GM19025 (cell line): ENCODE results near the gene LATS2.

Experiments used
- ATAC-seq: cut with Tn5 transposase; IDR thresholded peaks from one replicate; pipeline ENCODE4 v1.9.1; 2021; ENCODE audit warnings: mild to moderate bottlenecking, low read depth, moderate library complexity; ENCODE audit not compliant: unreplicated experiment

The LATS2 gene

DNA sequence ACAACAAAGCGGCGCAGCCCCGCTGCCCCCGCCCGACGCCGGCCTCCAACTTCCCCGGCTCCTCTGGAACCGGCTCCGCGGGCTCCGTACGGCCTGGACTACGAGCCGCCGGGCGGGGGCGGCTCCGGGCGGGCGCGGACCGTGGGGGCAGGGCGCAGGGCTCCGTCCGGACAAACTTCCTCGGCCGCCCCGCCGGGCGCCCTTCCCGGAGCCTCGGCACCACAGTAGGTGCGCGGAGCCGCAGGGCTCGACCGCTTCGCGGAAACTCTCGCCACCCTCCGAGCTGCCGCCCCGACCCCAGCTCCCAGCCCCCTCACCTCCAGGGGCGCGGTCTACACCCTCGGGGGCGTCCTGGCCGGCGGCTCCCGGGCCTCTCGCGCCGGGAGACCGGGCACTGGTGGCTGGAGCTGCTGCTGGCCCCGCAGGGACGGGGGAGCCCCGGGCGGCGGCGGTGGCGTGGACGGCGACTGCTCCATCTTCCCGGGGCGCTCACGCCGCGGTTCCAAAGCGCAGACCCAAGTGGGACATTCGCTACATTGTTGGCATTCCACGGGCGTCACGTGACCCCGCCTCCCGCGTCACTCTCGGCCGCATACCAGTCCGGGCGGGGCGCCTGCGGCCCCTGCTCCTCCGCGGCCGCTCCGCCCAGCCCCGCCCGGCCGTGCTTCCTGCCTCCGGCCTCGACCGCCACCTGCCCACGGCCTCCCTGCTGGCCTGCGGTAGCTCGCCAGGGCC lies at the start of gene LATS2:
TSS of gene LATS2 (minus strand) at position 558 of the 735 bp plus-strand sequence. CDS start 15,560 bp downstream, outside the sequence.
- peak; percentile 92 for ATAC-seq

DNA sequence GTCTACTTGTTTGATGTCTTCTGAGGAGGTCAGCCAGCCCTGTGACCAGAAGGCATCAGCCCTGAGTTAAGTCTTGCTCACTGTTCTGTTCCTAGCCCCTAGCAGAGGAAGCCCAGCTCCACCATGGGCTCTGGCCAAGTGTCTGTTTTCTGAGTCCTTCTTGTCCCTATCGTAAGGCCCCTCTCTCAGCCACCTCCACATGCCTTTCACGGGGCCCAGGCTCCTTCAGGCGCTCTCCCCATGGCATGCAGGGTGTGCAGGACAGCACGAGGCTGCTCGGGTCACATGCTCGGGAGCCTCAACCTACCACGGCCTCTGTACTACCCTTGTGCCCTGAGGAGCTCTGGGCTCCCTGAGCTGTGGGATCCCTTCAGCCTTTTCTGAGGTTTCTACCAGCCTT lies 47.8 kb upstream of the LATS2 start:
- ATAC-seq, result no peak

DNA sequence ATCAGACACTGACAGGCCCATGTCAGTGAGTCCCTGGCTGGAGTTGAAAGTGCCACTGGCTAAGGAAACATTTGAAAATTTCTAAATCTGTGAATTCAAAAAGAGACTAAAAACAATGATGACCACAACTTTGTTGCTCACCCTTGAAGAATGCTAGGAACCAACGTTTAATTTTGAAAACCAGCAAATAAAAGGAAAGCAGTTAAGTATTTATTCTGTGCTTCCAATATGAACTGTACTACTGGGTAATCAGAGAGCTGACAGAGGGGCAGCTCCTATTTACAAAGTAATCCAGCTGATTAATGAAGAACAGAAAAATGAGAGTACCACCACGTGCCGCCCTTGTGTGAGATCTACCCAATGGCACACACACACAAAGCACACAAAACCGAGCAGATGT lies 44.7 kb upstream of the LATS2 start:
- no peak for ATAC-seq

DNA sequence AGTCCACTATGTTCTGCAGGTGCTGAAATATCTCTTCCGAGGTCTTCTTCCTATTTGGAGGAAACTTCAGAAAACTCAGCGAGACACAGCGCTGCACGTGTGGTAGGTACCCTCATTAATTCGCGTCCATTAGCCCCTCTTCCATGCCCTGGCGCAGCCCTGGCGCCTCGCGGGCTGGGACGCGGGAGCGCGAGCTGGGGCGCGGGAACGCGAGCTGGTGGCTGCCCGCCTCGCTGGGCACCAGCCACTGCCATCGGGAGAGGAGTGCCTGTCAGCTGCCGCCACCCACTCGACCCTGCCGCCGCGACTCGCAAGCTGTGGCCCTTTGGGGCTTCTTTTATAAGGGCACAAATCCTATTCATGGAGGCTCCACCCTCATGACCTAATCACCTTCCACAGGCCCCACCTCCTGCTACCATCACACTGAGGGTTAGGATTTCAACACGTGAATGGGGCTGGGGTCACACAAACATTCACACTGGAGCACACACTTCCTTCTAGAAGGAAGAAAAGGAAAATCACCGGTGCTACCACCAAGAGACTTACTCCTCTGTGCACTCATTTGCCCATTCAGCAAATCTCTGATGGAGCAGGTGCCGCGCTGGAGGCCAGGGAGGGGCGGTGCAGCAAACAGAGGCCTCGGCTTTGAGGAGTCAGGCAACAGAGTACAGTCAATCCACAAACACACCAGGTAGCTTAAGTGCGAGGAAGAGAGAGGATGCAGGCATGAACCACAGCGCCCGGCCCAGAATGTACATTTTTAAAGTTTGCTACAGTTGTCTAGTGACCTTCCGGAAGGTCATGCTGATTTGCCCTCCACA lies 43.0 kb upstream of the LATS2 start:
- no peak for ATAC-seq

DNA sequence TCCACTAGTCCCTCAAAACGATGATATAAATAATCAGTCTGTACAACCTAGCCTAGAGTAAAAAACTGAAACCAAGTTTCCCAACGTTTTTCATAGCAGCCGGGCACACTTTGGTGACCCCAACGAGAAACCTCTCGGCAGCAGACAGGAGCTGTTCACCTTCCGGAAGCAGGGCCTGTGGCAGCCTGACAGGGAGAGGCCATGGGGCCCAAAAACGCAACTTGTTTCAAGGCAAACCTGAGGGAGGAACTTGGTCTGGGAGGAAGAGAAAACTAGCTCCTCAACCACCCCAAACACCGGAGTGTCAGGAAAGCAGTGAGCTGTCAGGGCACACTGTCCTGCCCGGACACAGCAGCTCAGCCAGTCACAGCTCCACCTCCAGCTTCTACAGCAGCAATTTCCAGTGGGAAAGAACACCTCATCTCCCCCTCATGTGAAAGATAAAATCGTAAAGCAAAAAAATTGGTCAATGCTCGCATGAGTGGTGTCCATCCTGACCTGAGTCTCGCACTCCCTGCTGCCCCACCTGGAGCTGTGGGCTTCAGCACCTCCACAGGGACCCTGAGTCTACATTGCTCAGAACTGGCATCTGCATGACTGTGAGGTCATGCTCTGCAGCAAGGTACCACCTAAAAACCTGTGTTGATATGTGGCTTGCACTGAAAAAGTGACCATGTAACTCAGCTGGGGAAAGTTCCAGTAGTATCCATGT lies 40.6 kb upstream of the LATS2 start:
- no peak for ATAC-seq

DNA sequence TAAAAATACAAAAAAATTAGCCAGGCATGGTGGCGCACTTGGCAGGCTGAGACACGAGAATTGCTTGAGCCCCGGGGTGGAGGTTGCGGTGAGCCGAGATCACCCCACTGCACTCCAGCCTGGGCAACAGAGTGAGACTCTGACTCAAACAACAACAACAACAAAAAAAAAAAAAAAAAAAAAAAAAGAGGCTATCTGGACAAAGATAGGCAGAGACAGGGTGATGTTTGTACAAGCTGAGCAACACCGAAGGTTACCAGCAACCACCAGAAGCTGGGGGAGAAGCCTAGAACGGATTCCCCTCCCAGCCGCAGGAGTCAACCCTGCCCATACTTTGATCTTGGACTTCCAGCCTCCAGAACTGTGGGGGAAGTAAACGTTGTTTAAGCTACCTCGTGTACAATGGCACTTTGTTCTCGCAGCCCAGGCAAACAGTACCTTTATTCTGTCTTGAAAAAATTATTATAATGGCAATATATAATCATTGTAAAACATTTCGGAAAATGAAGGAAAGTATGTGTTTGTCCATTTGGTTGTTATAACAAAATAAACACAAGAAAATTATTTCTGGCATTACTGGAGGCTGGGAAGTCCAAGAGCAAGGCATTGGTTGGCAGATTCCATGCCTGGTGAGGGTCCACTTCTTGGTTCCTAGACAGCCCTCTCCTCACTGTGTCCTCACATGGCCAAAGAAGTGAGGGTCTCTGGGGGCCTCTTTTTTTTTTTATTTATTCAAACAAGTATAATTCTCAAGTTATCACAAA lies 39.8 kb upstream of the LATS2 start:
- ATAC-seq, result no peak

DNA sequence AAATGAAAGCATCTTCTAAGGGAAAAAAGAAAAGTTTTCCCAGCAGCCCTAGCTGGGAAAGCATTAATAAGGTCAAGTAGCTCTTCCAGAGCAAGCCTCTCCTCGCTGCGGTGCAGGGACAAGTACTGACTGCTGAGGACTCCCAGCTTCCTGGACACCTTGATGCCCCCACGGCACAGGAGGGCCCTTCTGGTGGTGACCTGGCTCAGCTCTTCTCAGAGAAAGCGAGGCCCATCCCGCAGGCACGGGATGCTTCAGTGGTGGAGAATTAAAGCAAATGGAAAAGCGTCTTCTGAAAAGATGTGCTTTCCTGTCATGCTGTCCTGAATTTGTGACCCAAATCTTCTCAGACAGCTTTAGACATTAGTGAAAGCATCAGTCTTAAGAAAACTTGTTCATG lies 38.8 kb upstream of the LATS2 start:
- ATAC-seq, result no peak

DNA sequence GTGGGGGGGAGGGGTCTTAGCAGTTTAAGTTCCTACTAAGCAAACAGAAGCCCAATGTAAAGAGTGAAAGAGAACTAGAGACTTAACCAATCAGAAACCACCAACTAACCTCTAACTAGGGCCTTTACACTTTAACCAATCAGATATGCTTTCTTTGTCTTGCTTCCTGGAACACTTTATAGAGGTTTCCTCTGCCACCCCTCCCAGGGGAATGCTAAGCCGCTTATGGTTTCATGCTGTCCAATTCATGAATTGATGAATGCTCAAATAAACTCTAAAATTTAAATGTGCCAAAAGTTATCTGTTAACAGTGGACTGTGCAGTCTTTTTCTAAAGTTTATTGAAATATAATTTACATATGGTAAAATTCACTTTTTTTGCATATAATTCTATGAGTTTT lies 33.9 kb upstream of the LATS2 start:
- ATAC-seq, result no peak

DNA sequence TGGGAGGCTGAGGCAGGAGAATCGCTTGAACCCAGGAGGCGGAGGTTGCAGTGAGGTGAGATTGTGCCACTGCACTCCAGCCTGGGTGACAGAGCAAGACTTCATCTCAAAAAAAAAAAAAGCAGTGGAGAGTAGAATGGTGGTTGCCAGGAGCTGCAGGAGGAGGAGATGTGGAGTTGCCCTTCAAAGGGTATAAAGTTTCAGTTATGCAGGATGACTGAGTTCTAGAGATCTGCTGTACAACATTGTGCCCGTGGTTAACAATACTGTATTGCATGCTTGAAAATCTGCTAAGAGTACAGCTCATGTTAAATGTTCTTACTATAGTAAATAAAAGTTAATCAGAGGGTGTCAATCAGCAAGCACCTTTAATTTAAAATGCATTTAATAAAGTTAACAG lies 28.4 kb upstream of the LATS2 start:
- ATAC-seq, result no peak

DNA sequence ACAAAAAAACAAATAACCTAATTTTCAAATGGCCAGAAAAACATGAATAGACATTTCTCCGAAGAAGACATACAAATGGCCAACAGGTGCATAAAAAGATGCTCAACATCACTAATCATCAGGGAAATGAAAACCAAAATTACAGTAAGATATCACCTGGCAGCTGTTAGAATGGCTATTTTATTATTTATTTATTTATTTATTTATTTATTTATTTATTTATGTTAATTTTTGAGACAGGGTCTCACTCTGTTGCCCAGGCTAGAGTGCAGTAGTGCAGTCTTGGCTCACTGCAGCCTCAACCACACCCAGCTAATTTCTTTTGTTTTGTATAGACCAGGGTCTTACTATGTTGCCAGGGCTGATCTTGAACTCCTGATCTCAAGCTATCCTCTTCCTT lies 27.1 kb upstream of the LATS2 start:
- ATAC-seq, result no peak

DNA sequence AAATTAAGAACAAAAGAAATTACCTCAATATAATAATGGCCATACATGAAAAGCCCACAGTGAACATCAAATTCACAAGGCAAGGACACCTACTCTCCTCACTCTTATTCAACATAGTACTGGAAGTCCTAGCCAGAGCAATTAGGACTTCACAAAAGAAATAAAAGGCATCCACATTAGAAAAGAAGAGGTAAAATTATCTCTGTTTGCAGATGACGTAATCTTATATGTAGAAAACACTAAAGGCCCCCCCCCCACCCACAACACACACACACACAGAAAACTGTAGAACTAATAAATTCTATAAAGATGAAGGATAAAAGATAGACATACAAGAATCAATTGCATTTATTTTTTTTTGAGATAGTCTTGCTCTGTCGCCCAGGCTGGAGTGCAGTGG lies 25.5 kb upstream of the LATS2 start:
- no peak for ATAC-seq

DNA sequence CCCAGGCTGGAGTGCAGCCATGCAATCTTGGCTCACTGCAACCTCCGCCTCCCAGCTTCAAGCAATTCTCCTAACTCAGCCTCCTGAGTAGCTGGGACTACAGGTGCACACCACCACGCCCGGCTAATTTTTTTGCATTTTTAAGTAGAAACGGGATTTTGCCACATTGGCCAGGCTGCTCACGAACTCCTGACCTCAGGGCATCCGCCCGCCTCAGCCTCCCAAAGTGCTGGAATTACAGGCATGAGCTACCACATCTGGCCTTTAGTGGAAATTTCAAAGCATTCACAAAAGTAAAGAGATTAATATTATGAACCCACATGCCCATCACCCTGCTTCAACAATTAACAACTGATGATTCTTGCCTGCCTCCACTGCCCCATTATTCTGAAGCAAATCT lies 20.5 kb upstream of the LATS2 start:
- ATAC-seq, result no peak

DNA sequence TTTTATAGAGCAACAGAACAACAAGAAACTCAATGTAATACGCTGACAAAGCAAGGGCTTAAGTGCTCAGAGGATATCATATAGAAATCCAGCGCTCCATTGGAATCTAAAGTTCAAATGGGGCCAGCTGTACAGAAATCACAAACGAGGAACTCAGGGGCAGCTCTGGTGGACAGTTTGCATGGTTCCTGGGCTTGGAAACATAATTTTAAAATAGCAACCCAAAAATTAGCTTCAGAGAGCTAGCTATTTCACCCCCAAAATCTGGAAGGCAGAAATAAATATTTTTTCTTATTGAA lies 19.2 kb upstream of the LATS2 start:
- ATAC-seq, result no peak

DNA sequence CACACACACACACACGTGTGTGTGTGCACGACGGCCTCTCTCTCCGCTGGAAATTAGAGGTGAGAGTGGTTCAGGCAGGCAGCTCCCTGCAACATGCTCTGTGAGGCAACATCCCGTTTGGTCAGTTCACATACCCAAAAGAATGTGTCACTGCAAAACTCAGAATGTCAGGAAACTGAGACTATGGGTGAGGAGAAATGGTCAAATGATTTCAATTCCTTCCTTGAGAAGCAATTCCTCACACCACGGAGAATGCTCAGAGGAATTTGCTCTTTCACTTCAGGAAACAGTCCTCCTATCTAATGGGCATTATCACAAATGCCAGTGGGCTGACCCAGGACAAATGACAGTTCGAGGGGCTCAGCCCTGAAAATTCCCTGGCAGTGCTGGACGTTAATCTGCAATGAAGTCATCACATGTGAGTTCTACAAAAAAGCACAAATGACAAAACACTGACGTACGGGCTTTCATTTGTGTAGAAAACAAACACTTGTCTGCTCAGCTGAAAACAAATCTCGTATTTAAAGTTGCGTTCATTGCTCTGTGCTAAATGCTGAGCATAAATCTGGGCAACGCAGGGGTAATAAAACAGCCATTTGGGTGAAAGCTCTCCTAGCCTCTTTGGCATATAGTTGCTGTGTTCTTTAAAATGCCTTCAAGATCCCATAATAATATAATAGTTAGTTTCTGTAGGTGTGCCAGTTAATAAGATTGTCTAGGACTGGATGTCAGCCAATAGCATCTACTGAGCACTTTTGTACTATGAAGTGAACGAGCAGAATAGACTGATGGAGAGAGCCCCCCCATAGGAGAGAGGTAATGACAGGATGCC lies 18.6 kb upstream of the LATS2 start:
- ATAC-seq, result no peak

DNA sequence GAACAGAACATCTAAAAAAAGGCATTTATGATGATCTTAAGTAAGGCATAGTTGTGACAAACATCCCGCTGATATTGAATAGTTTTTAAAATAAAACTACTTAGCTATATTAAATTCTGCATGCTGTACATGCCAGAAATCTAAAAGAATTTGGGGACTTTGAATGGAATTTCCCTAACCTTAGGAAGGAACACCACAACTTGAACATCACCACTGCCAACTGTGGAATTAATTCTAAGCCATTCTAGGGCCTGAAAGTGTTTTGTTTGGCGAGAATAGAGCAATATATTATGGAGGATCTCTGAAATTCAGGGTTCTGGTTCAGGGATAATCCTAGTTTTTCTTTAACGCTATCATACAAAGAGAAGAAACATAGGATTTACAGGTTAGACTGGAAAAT lies 17.8 kb upstream of the LATS2 start:
- ATAC-seq, result no peak

DNA sequence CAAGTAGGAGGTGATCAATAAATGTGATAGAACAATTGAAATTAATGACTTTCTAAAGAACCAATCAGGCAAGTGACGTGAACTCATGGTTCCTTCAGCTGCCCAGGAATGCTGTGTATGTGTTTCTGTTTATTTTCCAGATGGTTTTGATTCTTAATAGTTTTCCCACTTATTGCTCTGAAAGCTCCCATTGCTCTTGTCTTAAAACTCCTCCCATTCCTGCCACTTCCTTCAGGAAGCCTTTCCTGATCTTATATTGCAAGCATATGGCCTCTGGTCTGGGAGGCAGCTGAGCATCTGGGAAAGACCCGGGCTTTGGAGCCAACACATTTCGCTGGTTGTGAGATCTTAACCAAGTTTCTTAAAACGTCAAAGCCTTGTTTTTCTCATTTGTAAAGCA lies 17.1 kb upstream of the LATS2 start:
- no peak for ATAC-seq

DNA sequence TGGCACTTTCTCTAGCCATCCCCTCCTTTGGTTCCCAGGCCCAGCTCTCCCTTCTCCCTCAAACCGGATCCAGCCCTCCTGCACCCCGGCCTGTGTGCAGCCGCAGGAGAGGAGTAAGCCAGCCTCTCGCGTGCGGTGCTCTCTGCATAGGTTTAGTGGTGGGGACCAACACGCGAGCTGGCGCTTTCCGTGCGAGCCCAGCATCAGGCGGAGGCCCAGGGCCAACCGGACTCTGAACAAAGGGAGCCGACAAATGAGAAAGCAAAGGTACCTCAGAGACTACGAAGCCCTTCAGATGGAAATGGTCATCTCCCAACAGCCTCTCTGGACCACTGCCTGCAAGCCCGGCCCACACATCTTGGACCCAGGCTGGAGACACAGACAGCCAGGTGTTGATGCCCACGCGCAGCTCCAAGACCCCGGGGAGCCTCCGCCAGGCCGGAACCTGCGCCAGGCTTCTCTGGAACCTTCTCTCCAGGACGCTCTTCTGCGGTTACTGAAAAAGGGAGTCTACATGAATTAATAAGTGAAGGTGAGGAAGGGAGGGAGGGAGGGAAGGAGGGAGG lies 16.5 kb upstream of the LATS2 start:
- no peak for ATAC-seq

DNA sequence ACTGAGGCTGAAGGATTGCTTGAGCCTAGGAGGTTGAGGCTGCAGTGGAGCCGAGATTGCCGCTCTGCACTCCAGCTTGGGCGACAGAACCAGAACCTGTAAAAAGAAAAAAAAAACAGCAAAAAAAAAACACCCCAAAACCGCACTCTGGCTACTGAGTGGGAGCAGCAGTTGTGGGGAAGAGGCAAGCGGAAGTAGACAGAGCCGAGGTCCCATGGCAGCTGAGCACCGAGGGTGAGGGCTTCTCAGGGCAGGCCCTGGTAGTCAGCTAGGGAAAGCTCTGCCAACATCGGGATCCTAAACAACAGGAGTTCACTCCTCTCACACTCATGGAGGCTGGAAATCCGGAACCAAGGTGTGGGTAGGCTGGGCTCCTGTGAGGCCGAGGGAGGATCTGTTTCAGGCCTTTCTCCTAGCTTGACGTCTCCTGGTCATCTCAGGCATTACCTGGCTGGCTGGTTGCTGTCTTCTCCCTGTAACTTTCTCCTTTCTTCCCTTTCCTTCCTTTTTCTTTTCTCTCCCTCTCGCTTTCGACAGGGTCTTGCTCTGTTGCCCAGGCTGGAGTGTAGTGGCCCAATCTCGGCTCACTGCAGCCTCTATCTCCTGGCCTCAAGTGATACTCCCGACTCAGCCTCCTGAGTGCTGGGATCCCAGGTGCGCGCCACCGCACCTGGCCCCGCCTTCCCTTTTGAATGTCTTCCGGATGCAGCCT lies 15.8 kb upstream of the LATS2 start:
- no peak for ATAC-seq

DNA sequence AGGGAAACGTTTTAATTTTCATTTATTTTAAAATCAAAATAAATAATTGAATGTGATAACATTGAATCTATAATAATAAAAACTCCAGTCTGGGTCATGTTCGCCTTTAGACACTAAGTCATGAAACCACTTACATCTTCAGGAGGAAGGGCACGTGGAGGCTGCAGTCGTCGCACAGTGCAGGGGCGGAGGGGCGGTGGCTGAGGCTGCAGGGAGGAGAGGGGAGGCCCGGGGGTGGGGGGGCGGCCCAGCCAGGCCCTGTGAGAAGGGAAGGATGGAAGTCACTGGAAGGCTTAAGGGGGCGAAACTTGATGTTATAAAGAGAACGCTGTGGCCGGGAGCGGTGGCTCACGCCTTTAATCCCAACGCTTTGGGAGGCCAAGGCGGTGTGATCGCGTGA lies 14.9 kb upstream of the LATS2 start:
- no peak for ATAC-seq
